GM19043 (cell line): ENCODE data around the gene CRIP3.

Experiments used
- ATAC-seq: cut with Tn5 transposase; IDR thresholded peaks from one replicate; pipeline ENCODE4 v1.9.1; 2021; ENCODE audit warnings: low read depth; ENCODE audit not compliant: unreplicated experiment

CRIP3 gene

DNA sequence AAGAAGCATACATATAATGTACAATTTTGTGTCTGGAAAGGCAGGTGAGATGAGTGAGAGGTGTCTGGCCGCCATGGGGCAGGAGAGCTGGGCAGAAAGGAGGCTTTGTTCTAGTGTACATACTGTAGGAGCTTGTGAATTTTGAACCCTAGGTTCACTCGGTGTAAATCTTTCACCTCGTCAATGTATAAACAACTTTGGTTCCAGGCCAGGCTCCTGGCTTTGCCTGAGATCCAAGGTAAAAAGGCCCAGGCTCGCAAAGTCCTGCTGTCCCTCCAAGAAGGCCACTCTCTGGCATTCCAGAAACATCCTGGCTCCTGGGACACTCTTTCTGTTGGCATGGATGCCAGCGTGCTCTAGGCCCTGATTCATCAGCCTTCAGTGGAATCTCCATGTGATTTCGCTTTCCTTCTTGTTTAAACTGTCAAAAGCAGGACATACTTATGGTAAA is 17.7 kb downstream of the CRIP3 start:
- ATAC-seq: no peak

DNA sequence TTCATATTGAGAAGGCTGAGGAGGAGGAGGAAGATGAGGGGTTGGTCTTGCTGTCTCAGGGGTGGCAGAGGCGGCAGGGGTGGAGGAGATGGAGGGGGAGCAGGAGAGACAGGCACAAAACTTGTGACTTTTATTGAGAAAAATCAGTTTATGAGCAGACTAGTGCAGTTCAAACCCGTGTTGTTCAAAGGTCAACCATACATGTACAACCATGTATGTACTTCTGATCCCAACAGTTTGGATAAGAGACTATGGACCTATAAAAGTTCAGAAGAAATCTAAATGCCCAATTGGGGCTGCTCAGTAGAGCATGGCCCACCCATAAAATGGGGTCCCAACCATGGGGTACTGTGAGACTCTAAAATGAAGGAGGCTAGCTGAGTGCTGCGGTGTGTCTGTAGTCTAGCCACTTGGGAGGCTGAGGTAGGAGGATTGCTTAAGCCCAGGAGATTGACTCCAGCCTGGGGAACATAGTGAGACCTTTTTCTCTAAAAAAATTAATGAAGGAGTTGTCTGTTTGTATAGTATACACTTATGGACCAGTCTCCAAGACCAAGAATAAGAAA is 18.2 kb downstream of the CRIP3 start:
- ATAC-seq: no peak

- no peak for ATAC-seq
Measured at GRCh38 chr6:43287717-43288679, 20.6 kb downstream of the CRIP3 start.

- no peak for ATAC-seq
Measured at GRCh38 chr6:43286980-43287716, 21.5 kb downstream of the CRIP3 start.

GRCh38 chr6:43286456-43286979 is 22.1 kb downstream of the CRIP3 start:
- ATAC-seq: no peak

- ATAC-seq: no peak
Measured at GRCh38 chr6:43285832-43286231, 22.8 kb downstream of the CRIP3 start.

GRCh38 chr6:43284991-43285781 is 23.4 kb downstream of the CRIP3 start:
- no peak for ATAC-seq

DNA sequence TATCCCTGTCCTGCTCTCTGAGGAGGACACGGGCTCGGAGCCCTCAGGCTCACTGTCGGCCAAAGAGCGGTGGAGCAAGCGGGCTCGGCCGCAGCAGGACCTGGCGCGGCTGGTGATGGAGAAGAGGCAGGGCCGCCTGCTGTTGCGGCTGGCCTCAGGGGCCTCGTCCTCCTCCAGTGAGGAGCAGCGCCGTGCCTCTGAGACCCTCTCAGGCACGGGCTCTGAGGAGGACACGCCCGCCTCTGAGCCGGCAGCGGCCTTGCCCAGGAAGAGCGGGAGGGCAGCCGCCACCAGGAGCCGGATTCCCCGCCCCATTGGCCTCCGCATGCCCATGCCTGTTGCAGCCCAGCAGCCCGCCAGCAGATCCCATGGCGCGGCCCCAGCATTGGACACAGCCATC is 24.7 kb downstream of the CRIP3 start:
- no peak for ATAC-seq

- ATAC-seq: no peak
Measured at GRCh38 chr6:43283514-43283901, 25.1 kb downstream of the CRIP3 start.

- ATAC-seq: no peak
Measured at GRCh38 chr6:43282636-43283513, 25.8 kb downstream of the CRIP3 start.

- no peak for ATAC-seq
Measured at GRCh38 chr6:43282060-43282459, 26.6 kb downstream of the CRIP3 start.

DNA sequence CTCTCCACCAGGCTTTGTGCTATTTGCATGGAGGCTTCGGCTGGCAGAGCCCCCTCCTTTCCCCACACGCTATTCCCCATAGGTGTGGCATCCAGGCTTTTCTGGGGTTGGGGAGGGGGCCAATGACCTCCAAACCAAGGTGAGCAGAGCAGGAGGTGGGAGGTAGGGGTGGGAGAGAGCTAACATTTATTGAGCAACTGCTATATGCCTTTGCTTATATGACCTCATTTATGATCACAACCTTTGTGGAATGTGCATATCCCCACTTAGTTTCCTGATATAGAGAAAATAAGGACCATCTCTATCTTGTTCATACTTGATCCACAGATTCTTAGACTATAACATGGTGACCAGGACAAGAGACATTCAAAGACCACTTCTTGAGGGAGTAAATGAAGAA is 28.4 kb downstream of the CRIP3 start:
- ATAC-seq: no peak

DNA sequence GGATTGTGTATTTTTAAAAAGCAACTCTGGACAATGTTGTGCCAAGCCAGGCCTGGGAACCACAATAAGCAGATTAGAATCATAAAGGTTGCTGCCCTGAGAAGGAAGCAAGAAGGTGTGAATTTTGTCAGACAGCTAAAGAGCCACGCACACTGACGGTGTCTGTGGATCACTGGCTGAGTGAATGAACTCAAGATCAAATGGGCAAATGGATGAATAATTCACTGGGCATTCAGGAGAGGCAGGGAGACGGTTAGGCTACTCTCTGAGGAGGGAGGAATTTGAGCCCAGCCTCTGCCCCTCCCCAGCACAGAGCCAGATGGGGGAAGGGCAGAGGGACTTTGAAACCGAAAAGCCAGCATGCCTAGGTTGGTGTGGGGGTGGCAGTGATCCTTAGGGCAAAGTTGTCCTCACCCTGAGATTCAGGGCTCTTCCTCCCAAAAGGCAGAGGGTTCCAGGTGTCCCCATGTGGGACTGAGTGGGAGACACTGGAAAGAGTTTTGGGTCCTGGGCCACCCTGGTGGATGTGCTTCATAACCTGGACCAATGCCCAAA is 30.0 kb downstream of the CRIP3 start:
- no peak for ATAC-seq

DNA sequence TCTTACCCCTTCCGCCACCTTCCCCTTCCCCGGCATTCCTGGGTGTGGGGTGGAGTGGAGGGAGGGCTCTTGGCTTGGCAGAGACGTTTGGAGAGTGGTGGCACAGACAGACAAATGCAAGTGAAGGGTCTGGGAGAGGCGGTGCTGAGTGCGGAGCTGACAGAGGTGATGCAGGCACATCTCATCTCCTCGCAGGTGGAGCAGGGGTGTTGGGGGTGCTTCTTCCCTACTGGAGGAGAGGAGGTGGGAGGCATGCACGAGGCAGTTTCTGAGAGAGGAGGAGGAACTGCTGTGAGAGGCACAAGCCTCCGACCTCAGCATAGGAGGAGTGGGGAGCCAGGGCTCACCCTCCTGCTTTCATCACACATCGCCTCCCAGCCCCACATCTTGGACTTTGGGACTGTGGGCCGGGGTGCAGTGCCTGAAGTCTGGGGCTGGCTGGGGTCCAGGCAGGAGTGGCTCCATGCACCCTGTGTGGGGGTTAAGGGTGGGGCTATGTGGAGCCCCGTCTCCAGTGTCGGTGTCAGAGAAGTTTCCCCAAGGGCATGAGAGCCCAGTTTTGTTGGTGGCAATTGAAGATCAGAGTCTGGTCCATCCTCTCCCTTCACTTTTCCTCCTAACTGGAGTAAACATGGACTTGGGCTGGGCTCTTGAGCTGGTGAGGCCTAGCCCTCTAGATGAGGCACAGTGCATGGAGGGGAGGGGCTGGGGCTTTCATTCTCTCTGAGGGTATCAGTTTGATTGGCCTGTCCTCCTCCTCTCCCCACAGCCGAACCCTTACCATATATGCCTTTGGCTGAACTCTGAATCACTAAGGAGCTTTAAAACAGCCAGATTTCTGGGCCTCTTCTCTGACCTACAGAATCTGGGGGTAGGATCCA is 30.7 kb downstream of the CRIP3 start:
- no peak for ATAC-seq

GRCh38 chr6:43277306-43277642 is 31.4 kb downstream of the CRIP3 start:
- ATAC-seq: no peak

DNA sequence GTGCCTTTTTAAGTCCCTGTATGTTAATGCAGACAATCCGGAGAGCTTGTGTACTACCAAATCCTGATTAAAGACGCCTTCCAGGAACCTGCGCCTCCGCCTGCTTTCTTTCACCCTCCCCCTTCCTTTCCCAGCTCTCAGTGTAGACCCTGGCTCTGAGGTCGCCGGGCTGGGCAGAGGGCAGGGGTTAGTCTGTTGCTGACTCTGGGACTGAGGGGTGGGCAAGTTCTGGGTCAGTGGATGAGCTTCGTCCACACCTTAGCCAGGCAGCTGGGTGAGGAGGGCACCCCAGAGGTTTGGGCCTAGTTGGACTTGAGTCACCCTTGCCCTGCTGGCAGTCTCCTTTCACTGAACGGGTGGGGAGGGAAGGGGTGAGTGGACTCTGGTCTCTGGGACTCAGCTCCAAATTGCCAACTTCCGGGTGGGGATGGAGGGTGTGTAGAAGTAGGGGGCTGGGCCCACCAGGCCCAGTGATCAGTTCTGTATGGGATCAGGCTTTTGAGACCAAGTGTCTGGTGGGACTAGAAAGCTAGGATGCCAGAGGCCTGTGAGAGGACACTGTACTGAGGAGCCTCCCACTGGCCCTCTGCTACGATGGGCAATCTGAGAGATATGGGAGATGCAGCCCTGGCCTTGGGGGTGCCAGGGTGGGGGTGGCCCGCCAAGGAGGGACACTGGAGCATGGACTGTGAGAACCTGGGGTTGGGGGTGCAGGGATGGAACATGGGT is 31.9 kb downstream of the CRIP3 start:
- ATAC-seq: no peak

- ATAC-seq: no peak
Measured at GRCh38 chr6:43275801-43276576, 32.6 kb downstream of the CRIP3 start.
